NCI-H2107 (cell line): ENCODE data around the gene CFAP410.
"Not testable (repeated sequence)": the region's sequence is repeated elsewhere in the genome, so short reads cannot be mapped to it uniquely, and the experiment has no call there.

Experiments used
- DNase-seq: peaks from one replicate; lab custom pipeline; 2025; lab: John Stamatoyannopoulos, UW

The CFAP410 gene

DNA sequence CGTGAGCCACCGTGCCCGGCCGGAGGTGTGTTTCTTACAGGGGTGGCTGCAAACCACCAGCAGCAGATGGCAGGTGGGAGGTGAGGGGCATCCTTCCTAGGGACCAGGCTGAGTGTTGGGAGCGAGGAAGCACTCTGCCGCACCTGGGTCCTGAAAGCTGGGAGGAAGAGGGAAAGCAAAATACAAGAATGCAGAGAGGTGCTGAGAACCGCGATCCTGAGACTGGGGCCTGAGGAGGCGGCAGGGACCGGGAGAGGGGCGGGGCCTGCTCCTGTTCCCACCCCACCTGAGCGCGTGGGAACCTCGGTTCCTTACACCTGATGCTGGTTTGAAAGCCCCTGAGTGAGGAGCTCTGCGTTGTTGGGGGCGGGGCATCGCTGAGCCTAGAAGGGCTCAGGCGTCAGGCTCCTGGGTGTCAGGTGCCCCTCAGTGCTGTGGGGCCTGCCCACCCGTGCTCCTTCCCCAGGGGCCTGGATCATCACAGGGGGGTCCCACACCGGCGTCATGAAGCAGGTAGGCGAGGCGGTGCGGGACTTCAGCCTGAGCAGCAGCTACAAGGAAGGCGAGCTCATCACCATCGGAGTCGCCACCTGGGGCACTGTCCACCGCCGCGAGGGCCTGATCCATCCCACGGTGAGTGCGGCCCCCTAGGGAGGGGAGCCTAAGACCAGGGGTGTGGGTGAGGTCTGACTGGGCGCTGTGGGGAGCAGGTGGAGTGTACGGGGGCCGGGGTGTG, 29.7 kb upstream of the CFAP410 start:
- no peak for DNase-seq

DNA sequence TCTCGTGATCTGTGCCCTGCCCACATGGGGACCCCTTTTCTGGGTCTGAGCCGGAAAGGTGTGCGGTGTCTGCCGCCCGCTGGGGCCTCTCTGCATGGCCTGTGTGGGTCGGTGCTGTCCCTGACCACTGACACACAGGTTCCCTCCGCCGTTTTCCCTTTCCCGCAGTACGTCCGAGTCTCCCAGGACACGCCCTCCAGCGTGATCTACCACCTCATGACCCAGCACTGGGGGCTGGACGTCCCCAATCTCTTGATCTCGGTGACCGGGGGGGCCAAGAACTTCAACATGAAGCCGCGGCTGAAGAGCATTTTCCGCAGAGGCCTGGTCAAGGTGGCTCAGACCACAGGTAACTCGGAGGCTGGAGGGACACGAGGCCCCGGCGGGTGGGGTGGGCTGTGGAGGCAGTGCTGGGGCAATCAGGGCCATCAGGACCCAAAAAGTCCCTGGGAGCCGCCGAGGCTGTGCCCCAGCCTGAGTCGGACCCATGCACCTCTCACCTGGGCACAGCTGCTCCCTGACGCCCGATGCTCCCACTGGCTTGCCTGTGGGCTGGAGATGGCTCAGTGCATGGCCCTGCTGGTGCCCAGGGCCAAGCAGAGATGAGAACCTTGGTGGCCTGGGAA, 27.5 kb upstream of the CFAP410 start:
- DNase-seq = no peak

DNA sequence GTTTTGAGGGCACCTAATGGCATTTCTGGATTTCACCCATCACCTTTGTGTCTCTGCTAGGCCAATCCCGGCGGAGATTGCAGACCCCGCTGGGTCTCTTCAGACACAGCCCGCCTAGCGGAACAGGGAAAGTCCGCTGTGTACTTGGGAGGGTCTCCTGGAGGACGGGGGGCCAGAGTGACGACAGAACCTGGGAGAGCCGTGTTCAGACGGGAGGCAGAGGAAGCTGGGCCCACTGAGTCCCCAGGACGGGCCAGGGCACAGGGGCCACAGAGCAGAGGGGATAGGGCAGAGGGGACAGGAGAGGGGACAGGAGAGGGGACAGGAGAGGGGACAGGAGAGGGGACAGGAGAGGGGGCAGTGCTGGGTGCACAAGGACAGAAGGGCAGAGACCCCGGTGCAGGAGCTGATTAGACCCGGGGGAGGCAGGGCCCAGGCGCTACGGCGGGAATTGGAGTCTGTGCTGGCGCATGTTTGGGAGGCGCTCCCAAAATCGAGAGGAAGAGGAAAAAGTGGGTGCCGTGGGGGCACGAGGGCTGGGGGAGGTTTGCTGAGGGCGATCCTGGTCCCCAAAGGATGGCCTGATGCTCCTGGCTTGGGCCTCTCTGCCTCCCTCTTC, 26.9 kb upstream of the CFAP410 start:
- DNase-seq = no peak

DNA sequence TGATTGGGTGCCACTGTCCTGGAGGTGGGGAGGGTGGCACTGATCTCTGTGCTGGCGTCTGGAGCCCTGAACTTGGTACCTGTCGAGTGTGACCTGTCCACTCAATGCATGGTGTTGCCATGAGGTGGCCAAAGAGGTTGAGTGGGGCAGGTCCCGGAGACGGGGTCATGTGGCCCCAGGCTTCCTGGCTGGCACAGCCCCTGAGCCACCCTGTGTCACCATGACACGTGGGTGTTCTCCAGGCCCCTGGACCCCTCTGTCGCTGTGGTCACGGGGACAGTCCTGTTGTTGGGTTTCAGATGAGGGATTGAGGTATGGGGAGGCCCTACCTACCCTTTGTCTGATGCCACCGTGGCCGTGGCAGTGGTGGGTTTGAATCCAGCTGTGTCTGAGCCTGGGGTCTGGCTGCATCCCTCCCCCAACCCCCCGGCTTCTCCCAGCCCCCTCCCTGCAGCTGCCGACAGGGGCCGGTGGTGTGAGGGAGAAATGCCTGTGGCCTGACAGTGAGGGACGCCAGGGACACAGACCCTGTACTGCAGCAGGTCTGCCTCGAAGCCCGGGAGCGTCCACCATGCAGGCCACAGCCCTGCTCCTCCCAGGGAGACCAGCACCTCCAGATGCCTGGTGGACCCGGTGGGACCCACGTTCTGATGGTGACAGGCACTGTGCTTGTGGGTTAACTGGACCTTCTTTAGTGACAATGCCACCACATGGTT, 26.2 kb upstream of the CFAP410 start:
- DNase-seq = no peak

DNA sequence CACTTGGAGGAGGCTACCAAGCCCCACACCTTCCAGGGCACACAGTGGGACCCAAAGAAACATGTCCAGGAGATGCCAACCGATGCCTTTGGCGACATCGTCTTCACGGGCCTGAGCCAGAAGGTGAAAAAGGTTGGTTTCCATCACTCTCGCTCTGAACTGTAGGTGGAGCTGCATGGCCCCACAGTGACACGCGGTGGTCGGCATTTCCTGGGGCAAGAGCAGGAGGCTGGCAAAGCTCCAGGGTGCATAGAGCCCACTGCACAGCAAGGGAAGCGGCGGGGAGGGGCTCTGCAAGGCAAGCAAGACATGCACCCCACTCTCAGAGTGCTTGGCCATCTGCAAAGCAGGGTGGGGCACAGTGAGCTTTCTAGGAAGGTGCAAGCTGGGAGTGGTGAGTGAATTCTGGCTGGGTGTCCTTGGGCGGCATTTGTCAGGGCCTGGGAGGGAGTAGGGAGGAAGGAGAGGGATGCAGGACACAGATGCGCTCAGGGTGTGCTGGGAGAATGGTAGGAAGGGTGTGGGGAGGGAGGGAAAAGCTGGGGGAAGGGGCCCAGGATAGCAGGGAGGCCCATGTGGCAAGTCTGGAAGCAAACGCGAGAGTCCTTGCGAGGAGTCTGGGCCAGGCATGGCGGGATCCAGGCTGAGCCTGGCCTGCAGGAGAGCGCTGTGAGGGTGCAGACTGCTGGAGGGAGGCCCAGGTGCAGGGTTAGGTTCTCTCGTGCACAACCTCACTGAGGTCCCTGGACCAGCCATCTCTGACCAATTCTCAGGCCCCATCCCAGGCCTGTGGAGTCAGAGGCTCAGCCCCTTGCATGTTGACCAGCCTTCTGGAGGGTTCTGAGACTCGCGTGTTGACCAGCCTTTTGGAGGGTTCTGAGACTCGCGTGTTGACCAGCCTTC, 25.2 kb upstream of the CFAP410 start:
- DNase-seq = no peak

DNA sequence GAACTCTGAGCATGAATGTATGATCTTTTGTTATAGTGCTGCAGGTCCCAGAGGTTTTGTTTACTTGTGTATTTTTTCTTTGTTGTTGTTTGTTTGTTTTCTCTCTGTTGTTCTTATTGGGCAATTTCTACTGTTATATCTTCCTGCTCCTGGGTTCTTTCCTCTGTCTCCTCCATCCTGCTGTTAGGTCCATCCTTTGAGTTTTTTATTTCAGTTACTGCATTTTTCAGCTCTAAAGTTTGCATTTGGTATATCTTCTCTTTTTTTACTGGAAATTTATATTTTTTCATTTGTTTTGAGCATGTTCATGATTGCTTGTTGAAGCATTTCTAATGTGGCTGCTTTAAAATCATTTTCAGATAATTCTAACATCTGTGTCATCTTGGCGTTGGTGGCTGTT, 24.1 kb upstream of the CFAP410 start:
- DNase-seq = no peak

DNA sequence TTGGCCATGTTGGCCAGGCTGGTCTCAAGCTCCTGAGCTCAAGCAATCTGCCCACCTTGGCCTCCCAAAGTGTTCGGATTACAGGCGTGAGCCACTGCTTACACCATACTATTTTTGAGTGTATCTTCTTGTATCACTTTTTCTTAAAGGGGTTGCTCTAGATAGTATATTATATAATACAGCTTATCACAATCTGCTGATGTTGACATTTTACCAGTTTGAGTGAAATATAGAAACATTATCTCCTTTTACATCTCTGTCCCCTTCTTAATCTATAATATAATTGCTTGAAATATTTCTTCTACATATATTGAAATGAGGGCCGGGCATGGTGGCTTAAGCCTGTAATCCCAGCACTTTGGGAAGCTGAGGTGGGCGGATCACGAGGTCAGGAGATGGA, 22.7 kb upstream of the CFAP410 start:
- not testable (repeated sequence) for DNase-seq

DNA sequence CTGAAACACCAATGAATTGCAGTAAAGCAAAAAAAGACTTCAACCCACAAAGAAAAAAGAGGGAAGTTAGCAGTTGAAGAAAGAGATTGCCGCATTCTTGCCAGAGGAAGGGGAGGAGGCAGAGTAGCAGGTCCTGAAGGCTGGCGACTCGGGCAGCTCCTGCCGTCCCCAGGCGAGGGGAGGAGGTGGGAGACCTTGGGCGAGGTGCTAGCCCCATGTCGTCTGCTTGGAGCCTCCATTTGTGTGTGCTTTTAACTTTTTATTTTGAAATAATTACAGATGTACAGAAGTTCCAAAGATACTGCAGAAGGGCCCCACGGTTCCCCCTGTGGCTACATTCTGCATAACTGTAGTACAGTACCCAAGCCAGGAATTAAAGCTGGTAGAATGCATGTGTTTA, 21.0 kb upstream of the CFAP410 start:
- no peak for DNase-seq

DNA sequence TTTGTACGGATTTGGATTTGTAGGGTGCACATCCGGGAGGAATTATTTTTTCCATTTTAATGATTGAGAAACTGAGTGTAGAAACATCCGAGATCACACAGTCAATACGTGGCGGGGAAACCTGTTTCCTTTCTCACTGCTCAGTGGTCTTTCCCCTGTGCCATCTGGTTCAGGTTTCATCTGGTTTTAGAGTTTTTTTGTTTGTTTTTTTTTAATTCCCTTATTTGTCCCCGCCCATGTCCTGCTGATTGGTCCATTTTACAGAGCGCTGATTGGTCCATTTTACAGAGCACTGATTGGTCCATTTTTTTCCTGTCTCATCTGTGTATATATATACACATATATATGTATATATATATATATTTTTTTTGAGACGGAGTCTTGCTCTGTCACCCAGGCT, 20.2 kb upstream of the CFAP410 start:
- no peak for DNase-seq

DNA sequence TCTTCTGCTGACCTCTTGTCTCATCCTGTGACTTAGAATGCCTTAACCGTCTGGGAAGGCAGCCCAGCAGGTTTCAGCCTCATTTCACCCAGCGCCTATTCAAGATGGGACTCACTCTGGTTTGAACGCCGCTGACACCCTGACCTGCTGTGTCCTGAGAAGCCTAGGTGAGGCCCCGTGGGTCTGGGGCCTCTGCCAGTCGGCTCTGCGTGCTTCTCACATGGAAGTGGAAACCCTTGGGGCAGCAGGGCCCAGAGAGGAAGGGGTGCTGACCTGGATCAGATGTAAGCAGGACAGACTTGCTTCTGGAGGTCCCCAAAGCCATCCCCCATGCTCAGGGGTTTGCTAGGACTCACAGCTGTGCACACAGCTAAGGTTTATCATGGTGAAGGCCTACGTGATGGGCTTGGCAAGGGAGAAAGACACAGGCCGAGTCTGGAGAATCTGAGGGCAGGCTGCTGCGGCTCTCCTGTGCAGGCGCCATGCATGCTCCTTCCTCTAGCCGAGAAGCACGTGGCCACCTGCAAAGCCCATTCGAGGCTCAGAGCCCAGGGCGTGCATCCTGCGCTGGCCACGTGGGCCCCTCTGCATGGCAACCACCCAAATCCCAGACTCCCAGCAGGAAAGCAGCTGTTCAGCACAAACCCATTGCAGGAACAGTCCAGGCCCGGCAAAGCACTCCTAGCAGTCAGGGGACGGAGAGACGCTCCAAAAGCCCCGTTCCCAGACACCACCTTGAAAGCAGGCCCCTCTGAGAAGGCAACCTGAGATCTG, 18.1 kb upstream of the CFAP410 start:
- DNase-seq = no peak

DNA sequence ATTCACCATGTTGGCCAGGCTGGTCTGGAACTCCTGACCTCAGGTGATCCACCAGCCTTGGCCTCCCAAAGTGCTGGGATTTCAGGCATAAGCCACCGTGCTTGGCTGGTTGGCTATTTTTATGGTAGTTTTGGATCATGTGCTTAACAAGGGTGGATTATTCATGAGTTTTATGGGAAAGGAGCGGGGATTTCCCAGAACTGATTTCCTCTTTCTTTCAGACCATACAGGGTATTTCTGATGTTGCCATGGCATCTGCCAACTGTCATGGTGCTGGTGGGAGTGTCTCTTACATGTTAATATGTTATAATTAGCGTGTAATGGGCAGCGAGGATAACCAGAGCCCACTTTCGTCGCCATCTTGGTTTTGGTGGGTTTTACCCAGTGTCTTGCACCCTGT, 17.4 kb upstream of the CFAP410 start:
- no peak for DNase-seq

DNA sequence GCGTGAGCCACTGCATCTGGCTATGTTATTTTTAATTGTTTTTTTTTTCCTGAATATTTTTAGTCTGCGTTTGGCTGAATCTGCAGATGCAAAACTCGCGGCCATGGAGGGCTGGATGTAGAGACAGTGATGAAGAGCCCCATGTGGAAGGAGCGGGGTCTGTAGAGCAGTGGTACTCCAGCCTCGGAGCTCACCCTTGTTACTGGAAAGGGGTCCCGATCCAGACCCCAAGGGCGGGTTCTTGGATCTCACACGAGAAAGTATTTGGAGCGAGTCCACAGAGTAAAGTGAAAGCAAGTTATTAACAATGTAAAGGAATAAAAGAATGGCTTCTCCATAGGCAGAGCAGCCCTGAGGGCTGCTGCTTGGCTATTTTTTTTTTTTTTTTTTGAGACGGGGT, 17.0 kb upstream of the CFAP410 start:
- DNase-seq = no peak

DNA sequence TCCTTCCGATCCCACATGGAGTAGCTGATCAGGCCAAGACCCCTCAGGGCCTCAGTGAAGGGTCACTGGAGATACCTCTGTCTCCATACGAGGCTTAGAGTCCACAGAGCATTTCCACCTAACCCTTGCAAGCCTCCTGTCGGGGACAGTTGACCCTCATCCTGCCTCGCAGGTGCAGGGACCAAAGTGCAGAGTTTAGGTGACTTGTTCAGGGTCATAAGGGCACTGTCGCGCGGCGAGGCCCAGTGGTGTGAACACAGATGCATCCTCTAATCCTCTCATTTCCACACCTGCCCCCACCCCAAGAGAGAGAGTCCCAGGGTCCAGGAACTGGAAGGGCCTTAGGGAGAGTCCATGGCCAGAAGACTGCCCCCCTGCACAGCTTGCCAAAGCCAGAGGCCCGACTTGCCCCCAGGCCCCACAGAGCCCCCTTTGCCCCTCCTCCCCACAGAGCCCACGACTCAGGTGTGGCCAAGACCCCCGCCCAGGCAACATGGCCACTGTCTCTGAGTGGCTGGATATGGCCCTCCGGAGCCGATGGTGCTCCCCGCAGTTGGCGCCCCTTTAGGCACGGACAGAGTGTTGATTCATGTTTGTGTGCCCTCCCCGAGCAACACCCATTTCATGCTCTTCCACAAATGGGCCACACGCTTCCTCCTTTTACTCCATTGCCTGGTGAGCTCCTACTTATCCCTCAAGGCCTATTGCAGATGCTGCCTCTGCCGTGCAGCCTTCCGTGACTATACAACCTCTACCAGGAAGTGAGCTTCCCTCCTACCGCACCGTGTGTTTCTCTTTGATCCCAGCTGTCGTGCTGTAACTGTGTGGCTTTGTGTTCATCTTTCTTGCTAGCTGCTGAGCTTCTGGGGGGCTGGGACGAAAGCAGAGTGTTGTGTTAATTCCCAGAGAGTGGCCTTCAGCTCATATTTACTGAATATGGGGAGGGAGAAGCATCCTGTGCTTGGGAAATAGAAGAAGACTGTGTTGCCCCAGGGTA, 15.9 kb upstream of the CFAP410 start:
- no peak for DNase-seq

DNA sequence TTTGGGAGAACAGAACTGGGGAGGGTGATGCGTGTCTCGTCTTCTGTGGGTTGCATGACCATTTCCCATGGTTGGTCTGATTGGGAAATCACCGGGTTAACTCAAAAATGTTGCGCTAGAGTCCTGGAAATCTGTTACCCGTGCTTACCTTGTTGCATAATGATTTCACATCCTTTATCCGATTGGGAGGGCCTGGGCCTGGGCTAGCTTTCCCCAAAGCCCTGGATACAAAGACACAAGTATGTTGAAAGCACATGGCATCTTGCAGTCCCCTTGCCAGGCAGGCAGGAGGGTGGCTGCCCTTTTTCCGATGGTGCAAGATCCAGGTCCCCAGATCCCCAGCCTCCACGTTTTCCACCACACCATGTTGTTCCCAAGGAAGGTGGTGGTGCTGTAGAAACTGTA, 14.8 kb upstream of the CFAP410 start:
- DNase-seq = no peak

DNA sequence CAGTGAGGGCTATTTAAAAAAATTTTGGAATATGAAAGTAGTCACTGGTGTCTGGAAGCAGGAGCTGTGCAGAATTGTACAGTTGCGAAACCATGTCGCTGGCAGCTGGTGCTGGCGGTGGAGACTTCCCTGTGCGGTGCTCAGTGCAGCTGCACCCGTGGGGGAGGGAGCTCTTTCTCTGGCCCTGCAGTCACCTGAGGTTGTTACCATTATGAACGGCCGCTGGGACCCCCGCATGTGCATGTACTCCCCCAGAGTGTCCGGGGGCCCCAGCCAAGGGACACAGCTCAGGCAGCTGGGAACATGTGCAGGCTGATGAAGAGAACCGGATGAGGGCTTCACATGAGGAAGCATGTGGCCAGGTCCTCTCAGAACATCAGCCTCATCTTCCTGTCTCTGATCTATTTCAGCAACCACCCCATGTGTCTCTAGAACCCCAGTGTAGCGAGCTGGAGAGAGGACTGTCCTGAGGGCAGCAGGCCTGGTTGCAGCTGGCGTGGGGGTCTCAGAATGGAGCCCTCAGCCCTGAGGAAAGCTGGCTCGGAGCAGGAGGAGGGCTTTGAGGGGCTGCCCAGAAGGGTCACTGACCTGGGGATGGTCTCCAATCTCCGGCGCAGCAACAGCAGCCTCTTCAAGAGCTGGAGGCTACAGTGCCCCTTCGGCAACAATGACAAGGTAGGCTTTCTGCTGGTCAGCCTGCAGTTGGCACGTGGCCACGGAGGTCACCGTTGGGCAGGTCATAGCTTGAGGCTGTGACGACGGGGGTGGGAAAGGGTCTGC, 14.2 kb upstream of the CFAP410 start, which contains the start of gene TRPM2:
TSS of gene TRPM2 (plus strand) at position 431 of the 780 bp plus-strand sequence. CDS start at position 511, 80 bp downstream.
- DNase-seq = peak; percentile 54

DNA sequence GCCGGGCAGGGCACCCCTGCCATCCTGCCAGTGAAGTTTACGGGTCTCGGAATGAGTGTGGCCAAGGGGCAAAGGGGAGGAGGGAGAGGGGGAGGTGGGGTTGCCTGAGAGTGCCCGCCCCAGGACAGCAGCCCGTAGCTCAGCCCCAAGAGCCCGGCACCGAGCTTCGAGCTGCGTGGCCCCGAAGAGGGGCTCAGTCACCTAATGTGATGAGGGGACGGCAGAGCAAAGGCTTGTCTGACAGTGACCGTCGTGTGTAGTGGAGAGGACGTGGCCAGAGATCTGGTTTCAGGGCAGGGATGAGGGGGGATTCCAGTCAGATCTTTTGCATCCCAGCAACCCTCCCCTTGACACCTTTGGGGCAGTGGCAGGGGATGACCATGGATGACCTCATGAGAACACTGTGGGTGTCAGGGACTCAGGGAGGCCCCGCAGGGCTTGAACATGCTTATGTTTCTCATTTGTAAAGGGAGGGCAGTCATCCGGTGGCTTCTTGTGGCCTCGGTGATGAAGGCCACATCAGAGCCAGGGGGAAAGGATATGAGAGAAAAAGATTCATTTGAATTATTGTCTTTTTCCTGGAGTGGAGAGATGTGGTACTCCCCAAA, 13.2 kb upstream of the CFAP410 start:
- no peak for DNase-seq

DNA sequence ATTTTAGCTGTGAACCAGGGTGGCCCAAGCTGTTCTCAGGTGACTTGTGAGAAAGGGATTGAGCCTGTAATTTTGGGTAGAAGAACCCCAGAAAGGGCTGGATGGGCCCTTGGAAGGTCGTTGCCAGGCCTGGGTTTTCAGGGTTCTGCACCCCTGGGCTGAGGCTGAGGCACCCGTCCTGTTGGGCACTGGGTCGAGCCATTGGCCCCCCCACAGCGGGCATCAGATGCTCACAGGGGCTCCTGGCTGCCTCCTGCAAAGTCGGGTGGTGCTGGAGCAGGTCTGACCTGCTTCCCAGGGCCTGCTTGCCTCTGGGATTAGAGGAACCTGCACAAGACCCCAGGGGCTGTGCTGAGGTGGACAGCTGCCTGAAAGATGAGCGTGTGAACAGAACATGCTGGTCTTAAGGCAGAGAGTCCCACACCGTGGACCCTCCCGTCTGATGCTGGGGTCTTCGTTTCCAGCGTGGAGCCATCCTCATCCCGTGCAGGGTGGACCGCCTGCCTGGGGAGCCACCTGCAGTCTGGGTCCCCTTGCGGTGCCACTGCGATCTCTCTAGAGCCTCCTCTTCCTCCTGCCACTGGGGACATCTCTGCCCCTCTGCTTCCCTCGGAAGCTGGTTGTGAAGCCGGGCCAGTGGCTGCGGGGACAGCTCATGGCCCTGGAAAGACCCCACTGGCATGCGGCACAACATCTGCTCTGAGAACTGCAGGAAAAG, 12.5 kb upstream of the CFAP410 start:
- DNase-seq = no peak
